GM19372 (cell line): Measurements from ENCODE around the gene TRIM31.

Experiments
- ATAC-seq: cut with Tn5 transposase; IDR thresholded peaks from one replicate; pipeline ENCODE4 v1.9.1; 2021; ENCODE audit warnings: mild to moderate bottlenecking, low read depth, moderate library complexity; ENCODE audit not compliant: unreplicated experiment

TRIM31 gene

DNA sequence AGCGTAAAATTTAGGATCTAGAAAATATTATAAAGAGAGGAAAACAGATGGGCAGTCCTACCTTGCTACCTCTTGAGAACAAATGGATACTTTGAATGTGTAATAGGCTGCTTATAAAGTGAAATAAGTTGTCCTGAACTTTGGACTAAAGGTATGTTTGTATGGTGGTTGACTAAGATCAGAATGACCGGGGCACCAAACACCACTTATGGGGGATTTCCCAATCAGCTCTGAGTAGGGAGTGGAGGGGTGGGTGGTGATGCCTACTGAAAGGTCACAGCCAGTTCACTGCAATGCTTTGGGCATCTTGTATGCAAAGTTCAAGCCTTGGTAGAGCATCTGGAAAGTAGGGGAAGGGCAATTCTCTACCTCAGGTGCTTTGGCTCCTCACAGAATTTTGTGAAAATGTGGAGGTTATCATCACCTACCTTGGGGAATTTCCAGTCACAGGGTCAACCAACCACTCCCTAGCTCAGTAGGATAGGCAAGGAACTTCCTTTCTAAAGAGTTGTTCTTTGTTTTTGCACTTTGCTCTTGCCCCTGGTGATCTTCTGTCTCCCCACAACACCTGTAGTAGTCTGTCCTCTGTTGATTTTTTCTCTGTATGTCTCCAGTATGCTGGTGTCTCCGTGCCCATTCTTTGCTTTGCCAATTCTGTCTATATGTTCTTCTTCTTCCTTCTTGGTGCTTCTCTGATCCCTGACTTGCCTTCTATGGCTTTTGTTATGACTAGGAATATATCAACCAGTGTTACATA is at the start of gene TRIM31:
TRIM31 (minus strand) TSS at position 88 of the 757 bp plus-strand sequence. CDS start 285 bp downstream, outside the sequence.
- ATAC-seq: no peak

- no peak for ATAC-seq
These were observed 49.6 kb upstream of the TRIM31 start for GRCh38 chr6:30162265-30163089.

GRCh38 chr6:30160785-30161531 is 48.1 kb upstream of the TRIM31 start, which contains the start of gene TRIM10:
TRIM10 (minus strand) TSS chr6:30161211; CDS start chr6:30160858, 353 bp downstream.
- ATAC-seq: no peak

DNA sequence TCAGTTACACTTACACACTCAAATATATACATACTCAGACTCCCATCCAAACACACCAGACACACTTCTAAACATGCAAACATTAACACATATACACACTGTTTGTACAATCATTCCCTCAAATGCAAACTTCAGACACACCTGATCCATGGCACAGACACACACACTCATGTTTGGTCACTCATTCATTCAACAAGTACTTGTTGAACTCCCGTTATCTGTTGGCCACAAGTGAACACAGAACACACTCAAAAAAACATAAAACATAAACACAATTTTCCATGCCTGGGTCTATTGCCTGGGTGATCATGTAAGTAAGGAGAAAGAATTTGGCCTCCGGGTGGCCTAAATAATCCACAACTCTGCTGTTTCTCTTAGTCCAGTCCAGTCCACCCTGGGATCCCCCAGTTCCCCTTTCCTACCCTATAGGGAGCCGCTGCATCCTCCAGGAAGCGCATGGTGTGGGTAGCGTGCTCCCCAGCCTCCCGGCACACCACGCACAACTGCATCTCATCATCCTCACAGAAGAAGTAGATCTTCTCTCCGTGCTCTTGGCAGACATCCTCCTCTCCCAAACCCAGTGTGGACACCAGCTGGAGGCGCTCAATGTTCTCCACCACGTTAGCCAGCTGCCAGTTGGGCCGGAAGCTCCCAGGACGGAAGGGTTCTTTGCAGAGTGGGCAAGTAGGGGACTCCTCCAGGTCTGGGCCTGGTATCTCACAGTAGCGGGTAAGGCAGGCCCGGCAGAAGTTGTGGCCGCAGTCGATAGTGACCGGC is 47.3 kb upstream of the TRIM31 start:
- ATAC-seq: no peak

GRCh38 chr6:30158475-30159040 is 45.7 kb upstream of the TRIM31 start:
- ATAC-seq: no peak

DNA sequence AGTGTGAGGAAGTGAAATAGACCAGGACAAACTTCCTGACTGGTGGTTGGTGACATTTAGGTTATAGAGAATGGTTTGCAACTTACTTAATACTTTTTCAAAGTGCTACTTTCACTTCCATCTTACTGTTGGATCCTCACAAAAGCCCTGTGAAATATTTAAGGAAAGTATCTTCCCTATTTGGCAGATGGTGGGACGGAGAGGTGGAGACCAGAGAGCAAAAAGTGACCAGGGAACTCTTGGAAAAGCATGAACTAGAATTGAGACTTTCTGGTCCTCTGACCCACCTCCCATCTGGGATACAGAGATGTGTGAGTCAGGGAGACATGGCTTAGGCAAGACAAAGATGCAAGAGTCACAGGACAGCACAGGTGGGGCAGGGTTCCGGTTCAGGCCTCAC is 45.1 kb upstream of the TRIM31 start:
- ATAC-seq: no peak

DNA sequence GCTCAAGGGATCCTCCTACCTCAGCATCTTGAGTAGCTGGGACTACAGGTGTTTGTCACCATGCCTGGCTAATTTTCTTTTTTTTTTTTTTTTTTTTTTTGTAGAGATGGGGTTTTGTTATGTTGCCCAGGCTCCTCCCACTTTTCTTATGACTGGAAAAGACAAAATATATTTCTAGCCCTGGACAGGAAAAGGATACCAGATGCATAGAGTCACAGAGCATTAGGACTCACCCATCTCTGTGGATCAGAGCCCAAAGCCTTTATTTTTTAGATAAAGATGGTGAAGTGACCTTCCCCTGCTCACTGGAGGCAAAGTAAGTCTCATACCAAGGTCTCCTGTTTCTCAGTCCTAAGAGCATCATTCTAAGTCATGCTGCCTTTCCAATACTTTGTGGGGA is 44.7 kb upstream of the TRIM31 start:
- no peak for ATAC-seq

DNA sequence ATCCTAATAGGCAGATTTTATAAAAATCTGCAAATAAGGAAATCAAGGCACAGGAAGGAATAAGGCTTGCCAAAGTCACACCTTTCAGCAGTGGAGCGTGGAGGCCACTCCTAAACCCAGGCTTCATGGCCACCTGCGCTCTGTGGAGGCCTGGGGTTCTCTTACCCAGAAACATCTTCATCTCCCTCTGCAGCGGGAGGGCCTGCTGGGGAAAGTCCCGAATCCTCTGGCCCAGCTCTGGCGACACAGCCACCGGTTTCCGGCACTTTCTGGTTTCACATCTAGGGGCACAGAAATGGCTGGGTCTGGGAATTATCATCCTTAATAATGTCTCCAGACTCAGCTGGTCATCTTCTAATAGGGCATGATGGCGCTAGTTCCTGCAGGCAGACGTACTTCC is 43.9 kb upstream of the TRIM31 start:
- no peak for ATAC-seq

DNA sequence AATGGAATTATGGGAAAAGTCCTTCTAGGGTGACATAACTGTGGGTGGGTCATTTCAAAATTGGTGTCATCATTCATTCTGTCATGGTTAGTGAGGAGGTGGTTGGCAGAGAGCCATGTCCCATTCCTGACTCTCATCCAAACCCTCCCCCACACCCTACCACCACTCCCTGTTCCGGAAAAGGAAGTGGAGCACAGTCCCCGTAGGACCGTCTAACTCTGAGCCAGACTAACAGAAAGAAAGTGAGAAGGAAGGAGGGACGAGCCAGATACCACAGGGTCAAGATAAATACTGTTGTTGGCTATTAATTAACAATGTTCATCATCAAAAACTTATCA is 43.3 kb upstream of the TRIM31 start:
- no peak for ATAC-seq

- no peak for ATAC-seq
These were observed 42.8 kb upstream of the TRIM31 start for GRCh38 chr6:30155520-30156261.

- no peak for ATAC-seq
These were observed 42.0 kb upstream of the TRIM31 start for GRCh38 chr6:30154709-30155519.

DNA sequence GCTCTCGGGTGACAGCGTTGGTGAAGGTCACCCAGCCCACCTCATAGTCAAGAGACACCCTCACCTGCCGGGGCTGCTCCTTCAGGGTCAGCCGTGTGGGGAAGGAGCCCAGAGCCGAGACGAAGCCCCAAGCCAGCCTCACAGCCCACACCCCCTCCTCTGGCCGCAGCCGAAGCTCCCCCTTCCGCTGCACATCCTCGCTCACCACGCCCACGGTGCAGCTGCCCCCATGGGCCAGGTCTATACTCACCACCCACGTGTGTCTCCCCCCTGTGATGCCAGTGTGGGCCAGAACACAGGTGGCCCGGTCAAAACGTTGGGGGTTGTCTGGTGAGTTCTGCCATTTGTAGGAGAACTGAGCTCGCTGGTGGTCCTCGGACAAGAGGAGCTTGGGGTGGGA is 41.2 kb upstream of the TRIM31 start:
- ATAC-seq: no peak

DNA sequence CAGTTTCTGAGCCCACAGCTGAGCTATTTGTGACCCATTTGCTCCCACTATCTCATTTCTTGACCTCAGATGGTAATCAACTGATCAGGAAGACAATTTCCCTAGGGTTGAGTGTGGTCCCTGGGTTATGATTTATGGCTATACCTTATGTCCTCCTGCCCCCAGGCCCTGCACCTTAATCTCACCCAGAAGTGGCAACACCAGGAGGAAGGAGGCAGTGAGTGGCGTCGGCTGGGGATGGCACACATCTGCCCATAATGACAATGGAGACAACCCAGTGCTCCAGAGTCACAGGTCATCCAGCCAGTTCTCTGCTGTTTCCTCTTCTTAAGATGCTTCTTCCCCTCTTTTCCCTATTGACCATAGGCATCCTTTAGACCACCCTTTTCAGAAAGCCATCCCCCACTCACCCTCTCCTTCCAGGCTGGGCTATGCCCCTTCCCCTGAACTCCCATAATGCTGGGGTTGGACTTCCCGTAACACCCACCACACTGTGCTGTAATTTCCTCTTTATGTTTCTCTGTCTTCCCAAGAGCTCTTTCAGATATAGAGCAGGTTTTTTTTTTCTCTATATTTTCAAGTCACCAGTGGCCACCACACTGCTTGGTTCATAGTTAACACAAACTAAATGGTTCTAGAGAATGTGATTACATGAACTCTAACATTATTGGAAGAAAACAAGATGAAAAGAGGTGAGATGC is 40.2 kb upstream of the TRIM31 start:
- ATAC-seq: no peak

GRCh38 chr6:30152016-30152673 is 39.3 kb upstream of the TRIM31 start:
- no peak for ATAC-seq

DNA sequence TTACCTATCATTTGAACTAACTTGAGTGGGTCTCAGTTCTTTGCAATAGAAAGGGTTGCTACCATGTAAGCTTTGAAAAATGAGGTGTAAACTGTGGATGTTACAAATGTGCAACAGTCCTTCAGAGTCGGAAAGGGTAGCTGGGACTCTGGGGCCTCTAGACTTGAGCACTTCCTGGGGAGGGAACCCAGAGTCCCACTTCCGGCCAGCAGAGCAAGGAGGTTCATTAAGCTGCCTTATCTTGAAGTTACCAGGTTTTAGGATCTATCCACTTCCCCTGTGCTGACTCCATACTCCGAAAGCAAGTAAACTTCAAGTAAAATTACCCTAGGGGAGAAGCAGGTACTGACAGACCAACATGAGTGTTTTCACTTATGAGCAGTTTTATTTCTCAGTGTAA is 38.7 kb upstream of the TRIM31 start:
- no peak for ATAC-seq

DNA sequence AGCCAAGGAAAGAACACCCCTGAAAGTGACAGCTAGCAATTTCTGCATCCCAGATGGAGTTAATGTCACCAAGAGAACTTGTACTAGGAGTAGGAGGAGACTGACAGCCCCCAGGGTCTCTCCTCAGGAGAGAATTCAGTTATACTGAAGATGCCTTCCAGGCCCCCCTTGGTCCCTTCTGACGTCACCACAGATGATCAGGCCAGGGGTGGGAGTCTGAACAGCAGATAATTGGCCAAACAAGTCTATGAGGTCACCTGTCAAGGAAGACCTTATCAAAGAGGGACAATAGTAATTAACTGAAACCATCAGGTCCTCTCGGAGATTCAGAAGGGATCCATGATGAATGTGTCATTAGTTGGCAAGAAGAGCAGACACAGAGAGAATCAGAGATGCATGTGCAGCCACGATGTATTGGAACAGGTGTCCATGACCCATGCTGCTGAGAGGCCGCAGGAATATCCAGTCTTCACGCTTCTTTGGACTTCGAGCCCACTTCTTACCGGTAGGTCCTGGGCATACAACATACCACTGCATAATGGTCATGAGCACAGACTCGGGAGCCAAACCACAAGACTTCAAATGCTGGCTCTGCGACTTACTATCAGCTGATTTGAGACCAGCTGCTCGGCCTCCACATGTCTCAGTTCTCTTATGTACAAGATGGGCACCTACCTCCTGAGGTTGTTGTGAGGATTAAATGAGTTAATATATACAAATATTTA is 37.9 kb upstream of the TRIM31 start:
- ATAC-seq: no peak
